ENCODE results near the gene PRMT7. TPM values are rescaled to one million over a fixed set of nuclear protein-coding genes. Genes with fewer than 3 reads are reported as not detected.

PRMT7 gene
- total and polyA plus RNA-seq, 4 donors = 11.0 to 99.2 (median 31.6) TPM

GRCh38 chr16:68347605-68348004 lies 36.8 kb downstream of the PRMT7 start:
- DNase-seq (peak; percentile 3 to 13), ATAC-seq (ENCODE audit: low FRiP score) (no peak)
- H3K27ac ChIP-seq (ENCODE audit: low read depth in 1 of 2, low read length in 2 of 2) = no peak overlapping the region
- intact Hi-C loops (cut with DNase I) = no loop called here
- WGBS, 2 donors = 86 to 90% methylated on average over 4 of the region's 4 CpGs
- no peak overlapping the region for H3K4me3 ChIP-seq (ENCODE audit: low read length in 2 of 2)
- no peaks in the 10 kb centered on the region for H3K4me1 ChIP-seq (ENCODE audit: control insufficient read depth in 1 of 2, insufficient read depth in 2 of 2, low read length in 2 of 2)
- H3K27me3 ChIP-seq (ENCODE audit: control insufficient read depth in 1 of 2, insufficient read depth in 2 of 2, low read length in 1 of 2) = no peaks in the 10 kb centered on the region
- H3K9me3 ChIP-seq (ENCODE audit: control insufficient read depth, low read length) = no peaks in the 10 kb centered on the region
- H3K36me3 ChIP-seq (ENCODE audit: control insufficient read depth in 1 of 2, insufficient read depth in 2 of 2, low read length in 1 of 2) = peaks cover 2 to 9% of the 10 kb centered on the region in 2 donors

- peak; percentile 24 to 64 for DNase-seq
- Histone ChIP-seq H3K27me3 (ENCODE audit: control insufficient read depth in 1 of 2, insufficient read depth in 2 of 2, low read length in 1 of 2) (no peaks in the 10 kb centered on the region), H3K4me1 (ENCODE audit: control insufficient read depth in 1 of 2, insufficient read depth in 2 of 2, low read length in 2 of 2) (no peaks in the 10 kb centered on the region), H3K9me3 (ENCODE audit: control insufficient read depth, low read length) (no peaks in the 10 kb centered on the region), H3K27ac (ENCODE audit: low read depth in 1 of 2, low read length in 2 of 2) (no peak overlapping the region), H3K4me3 (ENCODE audit: low read length in 2 of 2) (no peak overlapping the region), H3K36me3 (ENCODE audit: control insufficient read depth in 1 of 2, insufficient read depth in 2 of 2, low read length in 1 of 2) (peaks cover 6 to 9% of the 10 kb centered on the region in 2 donors)
- no peak for ATAC-seq (ENCODE audit: low FRiP score)
- intact Hi-C loops (cut with DNase I) = no loop called here
- WGBS, 2 donors = 90 to 92% methylated on average over 27 of the region's 27 CpGs
Measured at GRCh38 chr16:68348639-68349445, 38.0 kb downstream of the PRMT7 start.

- H3K4me3 ChIP-seq (ENCODE audit: low read length in 2 of 2) = no peak overlapping the region
- ATAC-seq (ENCODE audit: low FRiP score) (no peak), DNase-seq (peak in 1 of 2 donors; percentile 48)
- H3K36me3 ChIP-seq (ENCODE audit: control insufficient read depth in 1 of 2, insufficient read depth in 2 of 2, low read length in 1 of 2) = peaks cover 9% of the 10 kb centered on the region in 2 donors
- no peaks in the 10 kb centered on the region for H3K4me1 ChIP-seq (ENCODE audit: control insufficient read depth in 1 of 2, insufficient read depth in 2 of 2, low read length in 2 of 2)
- 90 to 94% methylated on average over 10 of the region's 10 CpGs for WGBS, 2 donors
- no peak overlapping the region for H3K27ac ChIP-seq (ENCODE audit: low read depth in 1 of 2, low read length in 2 of 2)
- intact Hi-C loops (cut with DNase I) = no loop called here
- no peaks in the 10 kb centered on the region for H3K9me3 ChIP-seq (ENCODE audit: control insufficient read depth, low read length)
- H3K27me3 ChIP-seq (ENCODE audit: control insufficient read depth in 1 of 2, insufficient read depth in 2 of 2, low read length in 1 of 2) = no peaks in the 10 kb centered on the region
Measured at GRCh38 chr16:68349838-68350410, 39.1 kb downstream of the PRMT7 start.

DNA sequence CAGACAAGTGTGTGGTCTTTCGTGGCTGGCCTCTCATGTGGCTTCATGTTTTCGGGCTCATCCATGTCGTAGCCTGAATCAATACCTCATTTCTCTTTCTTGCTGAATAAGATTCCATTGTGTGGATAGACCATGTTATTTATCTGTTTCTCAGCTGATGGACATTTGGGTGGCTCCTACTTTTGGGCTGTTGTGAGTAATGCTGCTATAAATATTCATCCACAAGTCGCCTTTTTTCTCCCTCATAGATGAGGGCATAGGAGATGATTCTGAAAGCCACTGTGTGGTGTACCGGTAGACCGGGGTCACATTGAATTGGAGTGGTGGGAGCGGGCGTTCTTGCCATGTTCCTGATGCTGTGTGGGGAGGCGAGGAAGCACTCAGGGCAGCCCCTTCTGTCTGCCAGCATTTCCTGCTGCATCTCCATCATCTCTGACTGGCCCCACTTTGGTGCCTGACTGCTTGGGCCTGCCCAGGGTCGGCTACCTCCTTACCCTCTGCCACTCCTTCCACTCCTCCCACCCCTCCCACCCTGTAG lies 40.1 kb downstream of the PRMT7 start:
- H3K4me1 ChIP-seq (ENCODE audit: control insufficient read depth in 1 of 2, insufficient read depth in 2 of 2, low read length in 2 of 2) = no peaks in the 10 kb centered on the region
- DNase-seq = peak in 1 of 2 donors; percentile 57
- no peak overlapping the region for H3K4me3 ChIP-seq (ENCODE audit: low read length in 2 of 2)
- no peak for ATAC-seq (ENCODE audit: low FRiP score)
- 91 to 92% methylated on average over 10 of the region's 10 CpGs for WGBS, 2 donors
- peaks cover 9% of the 10 kb centered on the region in 2 donors for H3K36me3 ChIP-seq (ENCODE audit: control insufficient read depth in 1 of 2, insufficient read depth in 2 of 2, low read length in 1 of 2)
- no peak overlapping the region for H3K27ac ChIP-seq (ENCODE audit: low read depth in 1 of 2, low read length in 2 of 2)
- no peaks in the 10 kb centered on the region for H3K27me3 ChIP-seq (ENCODE audit: control insufficient read depth in 1 of 2, insufficient read depth in 2 of 2, low read length in 1 of 2)
- H3K9me3 ChIP-seq (ENCODE audit: control insufficient read depth, low read length) = no peaks in the 10 kb centered on the region
- intact Hi-C loops (cut with DNase I) = no loop called here

GRCh38 chr16:68351463-68351862 lies 40.6 kb downstream of the PRMT7 start:
- H3K4me1 ChIP-seq (ENCODE audit: control insufficient read depth in 1 of 2, insufficient read depth in 2 of 2, low read length in 2 of 2) = no peaks in the 10 kb centered on the region
- peaks cover 9 to 11% of the 10 kb centered on the region in 2 donors for H3K36me3 ChIP-seq (ENCODE audit: control insufficient read depth in 1 of 2, insufficient read depth in 2 of 2, low read length in 1 of 2)
- no peak overlapping the region for H3K27ac ChIP-seq (ENCODE audit: low read depth in 1 of 2, low read length in 2 of 2)
- 83 to 88% methylated on average over 11 of the region's 11 CpGs for WGBS, 2 donors
- DNase-seq (peak in 1 of 2 donors; percentile 64), ATAC-seq (ENCODE audit: low FRiP score) (no peak)
- H3K9me3 ChIP-seq (ENCODE audit: control insufficient read depth, low read length) = no peaks in the 10 kb centered on the region
- no peak overlapping the region for H3K4me3 ChIP-seq (ENCODE audit: low read length in 2 of 2)
- intact Hi-C loops (cut with DNase I) = no loop called here
- H3K27me3 ChIP-seq (ENCODE audit: control insufficient read depth in 1 of 2, insufficient read depth in 2 of 2, low read length in 1 of 2) = no peaks in the 10 kb centered on the region

DNA sequence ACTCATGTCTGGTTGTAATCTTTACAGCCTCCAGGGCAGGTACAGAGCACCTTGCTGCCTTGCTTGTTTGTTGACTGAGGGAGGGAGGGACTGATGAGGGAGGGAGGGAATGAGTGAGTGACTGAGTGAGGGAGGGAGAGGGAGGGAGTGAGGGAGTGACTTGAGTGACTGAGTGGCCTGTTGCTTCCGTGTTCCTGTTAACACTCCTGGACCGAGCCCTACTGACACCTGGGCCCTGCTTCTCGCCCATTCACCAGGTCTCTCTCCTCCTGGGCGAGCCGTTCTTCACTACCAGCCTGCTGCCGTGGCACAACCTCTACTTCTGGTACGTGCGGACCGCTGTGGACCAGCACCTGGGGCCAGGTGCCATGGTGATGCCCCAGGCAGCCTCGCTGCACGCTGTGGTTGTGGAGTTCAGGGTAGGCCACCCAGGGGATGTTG lies 41.2 kb downstream of the PRMT7 start:
- intact Hi-C loops (cut with DNase I) = no loop called here
- H3K4me3 ChIP-seq (ENCODE audit: low read length in 2 of 2) = no peak overlapping the region
- H3K27me3 ChIP-seq (ENCODE audit: control insufficient read depth in 1 of 2, insufficient read depth in 2 of 2, low read length in 1 of 2) = no peaks in the 10 kb centered on the region
- peaks cover 9 to 11% of the 10 kb centered on the region in 2 donors for H3K36me3 ChIP-seq (ENCODE audit: control insufficient read depth in 1 of 2, insufficient read depth in 2 of 2, low read length in 1 of 2)
- DNase-seq (peak; percentile 32 to 65), ATAC-seq (ENCODE audit: low FRiP score) (no peak)
- WGBS, 2 donors = 92 to 94% methylated on average over 11 of the region's 11 CpGs
- H3K9me3 ChIP-seq (ENCODE audit: control insufficient read depth, low read length) = no peaks in the 10 kb centered on the region
- no peaks in the 10 kb centered on the region for H3K4me1 ChIP-seq (ENCODE audit: control insufficient read depth in 1 of 2, insufficient read depth in 2 of 2, low read length in 2 of 2)
- H3K27ac ChIP-seq (ENCODE audit: low read depth in 1 of 2, low read length in 2 of 2) = no peak overlapping the region

GRCh38 chr16:68353366-68353765 lies 42.5 kb downstream of the PRMT7 start:
- DNase-seq (peak in 1 of 2 donors; percentile 53), ATAC-seq (ENCODE audit: low FRiP score) (no peak)
- 86 to 88% methylated on average over 13 of the region's 13 CpGs for WGBS, 2 donors
- intact Hi-C loops (cut with DNase I) = no loop called here
- Histone ChIP-seq H3K36me3 (ENCODE audit: control insufficient read depth in 1 of 2, insufficient read depth in 2 of 2, low read length in 1 of 2) (peaks cover 9 to 16% of the 10 kb centered on the region in 2 donors), H3K27ac (ENCODE audit: low read depth in 1 of 2, low read length in 2 of 2) (no peak overlapping the region), H3K4me3 (ENCODE audit: low read length in 2 of 2) (no peak overlapping the region), H3K9me3 (ENCODE audit: control insufficient read depth, low read length) (no peaks in the 10 kb centered on the region), H3K4me1 (ENCODE audit: control insufficient read depth in 1 of 2, insufficient read depth in 2 of 2, low read length in 2 of 2) (no peaks in the 10 kb centered on the region), H3K27me3 (ENCODE audit: control insufficient read depth in 1 of 2, insufficient read depth in 2 of 2, low read length in 1 of 2) (no peaks in the 10 kb centered on the region)

GRCh38 chr16:68354816-68355215 lies 44.0 kb downstream of the PRMT7 start:
- intact Hi-C loops (cut with DNase I) = no loop called here
- no peaks in the 10 kb centered on the region for H3K4me1 ChIP-seq (ENCODE audit: control insufficient read depth in 1 of 2, insufficient read depth in 2 of 2, low read length in 2 of 2)
- no peaks in the 10 kb centered on the region for H3K9me3 ChIP-seq (ENCODE audit: control insufficient read depth, low read length)
- no peaks in the 10 kb centered on the region for H3K27me3 ChIP-seq (ENCODE audit: control insufficient read depth in 1 of 2, insufficient read depth in 2 of 2, low read length in 1 of 2)
- no peak overlapping the region for H3K4me3 ChIP-seq (ENCODE audit: low read length in 2 of 2)
- H3K36me3 ChIP-seq (ENCODE audit: control insufficient read depth in 1 of 2, insufficient read depth in 2 of 2, low read length in 1 of 2) = peaks cover 5 to 16% of the 10 kb centered on the region in 2 donors
- H3K27ac ChIP-seq (ENCODE audit: low read depth in 1 of 2, low read length in 2 of 2) = no peak overlapping the region
- WGBS, 2 donors = 87 to 89% methylated on average over 9 of the region's 9 CpGs
- DNase-seq (no peak), ATAC-seq (ENCODE audit: low FRiP score) (no peak)
